Neural cell (in vitro differentiated cells): Measurements from ENCODE around the gene INPP4B. TPM values are rescaled to one million over a fixed set of nuclear protein-coding genes. Genes with fewer than 3 reads are reported as not detected.

Experiments used
- H2AFZ ChIP-seq: fragments of 200-600, 300-800 bp; sonication (generic), shearing (Covaris generic); 2 replicates; pipeline ENCODE4 v1.6.0; 2014; ENCODE audit warnings: low read depth, mild to moderate bottlenecking, antibody characterized with exemption, low read length, moderate library complexity
- H3F3A ChIP-seq: fragments of 200-600 bp; shearing (Covaris generic); 2 replicates; pipeline ENCODE4 v1.6.1; 2016; ENCODE audit warnings: mild to moderate bottlenecking, moderate library complexity, mixed read lengths, antibody characterized with exemption, low read length; ENCODE audit not compliant: insufficient read depth, poor library complexity, severe bottlenecking
- H3K27ac ChIP-seq: fragments of 200-600, 300-800 bp; sonication (generic), shearing (Covaris generic); 2 replicates; pipeline ENCODE4 v1.5.1; 2014; ENCODE audit warnings: mild to moderate bottlenecking, low read length, moderate library complexity
- H3K27me3 ChIP-seq: fragments of 300-800, 200-600 bp; sonication (generic), shearing (Covaris generic); 2 replicates; pipeline ENCODE4 v1.6.0; 2014; ENCODE audit warnings: mild to moderate bottlenecking, low read depth, low read length, moderate library complexity; ENCODE audit not compliant: insufficient read depth
- H3K36me3 ChIP-seq: fragments of 300-800, 200-600 bp; sonication (generic), shearing (Covaris generic); 2 replicates; pipeline ENCODE4 v1.5.1; 2014; ENCODE audit warnings: mild to moderate bottlenecking, antibody characterized with exemption, low read length, moderate library complexity; ENCODE audit not compliant: insufficient read depth
- H3K4me2 ChIP-seq: fragments of 300-800, 200-600 bp; sonication (generic), shearing (Covaris generic); 2 replicates; pipeline ENCODE4 v1.6.0; 2014; ENCODE audit warnings: mild to moderate bottlenecking, low read length
- H3K4me3 ChIP-seq: fragments of 300-800, 200-600 bp; sonication (generic), shearing (Covaris generic); 2 replicates; pipeline ENCODE4 v1.5.1; 2014; ENCODE audit warnings: mild to moderate bottlenecking, low read length, moderate library complexity
- H3K79me2 ChIP-seq: fragments of 200-600 bp; shearing (Covaris generic); replicated peaks from 2 replicates; pipeline ENCODE4 v1.6.0; 2014; ENCODE audit warnings: mild to moderate bottlenecking, low read length, moderate library complexity; ENCODE audit not compliant: insufficient read depth
- H3K9ac ChIP-seq: fragments of 300-800, 200-600 bp; sonication (generic), shearing (Covaris generic); 2 replicates; pipeline ENCODE4 v1.6.1; 2016; ENCODE audit warnings: mild to moderate bottlenecking, low read length, mixed read lengths
- H3K9me2 ChIP-seq: fragments of 200-600 bp; shearing (Covaris generic); 2 replicates; pipeline ENCODE4 v1.6.1; 2016; ENCODE audit warnings: mild to moderate bottlenecking, low read length, mixed read lengths; ENCODE audit not compliant: insufficient read depth
- H3K9me3 ChIP-seq: fragments of 200-600, 300-800 bp; sonication (generic), shearing (Covaris generic); 2 replicates; pipeline ENCODE4 v1.6.1; 2016; ENCODE audit warnings: mild to moderate bottlenecking, mixed run types, low read length, moderate library complexity, mixed read lengths
- H4K20me1 ChIP-seq: fragments of 200-600 bp; shearing (Covaris generic); 2 replicates; pipeline ENCODE4 v1.6.1; 2016; ENCODE audit warnings: mild to moderate bottlenecking, mixed run types; ENCODE audit not compliant: insufficient read depth
- CTCF ChIP-seq: fragments of 450-650 bp; IDR thresholded peaks from 2 replicates; pipeline ENCODE4 v1.5.1; 2014; ENCODE audit warnings: antibody characterized with exemption, mild to moderate bottlenecking, moderate library complexity; ENCODE audit not compliant: poor library complexity, severe bottlenecking
- EP300 ChIP-seq: fragments of 450-650 bp; conservative IDR thresholded peaks from 2 replicates; pipeline ENCODE4 v1.6.1; 2014; ENCODE audit warnings: antibody characterized with exemption, mild to moderate bottlenecking, moderate library complexity; ENCODE audit not compliant: poor library complexity, severe bottlenecking
- EZH2 ChIP-seq: fragments of 200-600, 300-800 bp; shearing (Covaris generic), sonication (generic); IDR thresholded peaks from 2 replicates; pipeline ENCODE4 v1.6.1; 2014; ENCODE audit warnings: antibody characterized with exemption, low read length, borderline replicate concordance, mild to moderate bottlenecking; ENCODE audit not compliant: insufficient read depth, poor library complexity, severe bottlenecking
- MXI1 ChIP-seq: fragments of 450-650 bp; conservative IDR thresholded peaks from 2 replicates; pipeline ENCODE4 v1.6.1; 2014; ENCODE audit warnings: antibody characterized with exemption, mild to moderate bottlenecking; ENCODE audit not compliant: poor library complexity, severe bottlenecking
- POLR2AphosphoS5 ChIP-seq: IDR thresholded peaks from 2 replicates; pipeline ENCODE4 v1.6.1; 2012
- RAD21 ChIP-seq: fragments of 450-650 bp; conservative IDR thresholded peaks from 2 replicates; pipeline ENCODE4 v1.6.1; 2014; ENCODE audit warnings: antibody characterized with exemption, mild to moderate bottlenecking, moderate library complexity
- REST ChIP-seq: IDR thresholded peaks from 2 replicates; pipeline ENCODE4 v1.6.1; 2012; ENCODE audit warnings: borderline replicate concordance
- SMC3 ChIP-seq: fragments of 450-650 bp; conservative IDR thresholded peaks from 2 replicates; pipeline ENCODE4 v1.6.1; 2014; ENCODE audit warnings: antibody characterized with exemption, mild to moderate bottlenecking, moderate library complexity; ENCODE audit not compliant: poor library complexity
- TAF1 ChIP-seq: IDR thresholded peaks from 2 replicates; pipeline ENCODE4 v1.6.1; 2012; ENCODE audit warnings: low read depth
- polyA plus RNA-seq: library from polyadenylated mRNA; depleted of rRNA; stranded (reverse); fragments of >200 nt; gene quantifications from 2 replicates; pipeline ENCODE4 v1.2.3, GENCODE V29; 2014

The INPP4B gene
- polyA plus RNA-seq, 1 donor from 2014 or later: 0.30 TPM

- Histone ChIP-seq H4K20me1 (no peaks in the 10 kb centered on the region), H3K4me2 (no peak overlapping the region), H3K4me3 (no peak overlapping the region), H2AFZ (no peak overlapping the region), H3F3A (no peaks in the 10 kb centered on the region), H3K9me2 (no peaks in the 10 kb centered on the region), H3K9ac (no peak overlapping the region), H3K27ac (no peak overlapping the region), H3K27me3 (no peaks in the 10 kb centered on the region), H3K79me2 (no peaks in the 10 kb centered on the region), H3K9me3 (no peaks in the 10 kb centered on the region), H3K36me3 (no peaks in the 10 kb centered on the region)
- TF ChIP-seq TAF1 (no peak), EP300 (no peak), CTCF (no peak), REST (no peak), SMC3 (no peak), EZH2 (no peak), MXI1 (no peak), POLR2AphosphoS5 (no peak), RAD21 (no peak)
These were observed 507.0 kb downstream of the INPP4B start for GRCh38 chr4:142339053-142339452.

GRCh38 chr4:142336251-142336934, 509.7 kb downstream of the INPP4B start:
- Histone ChIP-seq H3K27ac (no peak overlapping the region), H3K79me2 (no peaks in the 10 kb centered on the region), H3F3A (no peaks in the 10 kb centered on the region), H3K27me3 (no peaks in the 10 kb centered on the region), H3K4me2 (no peak overlapping the region), H3K9me2 (no peaks in the 10 kb centered on the region), H3K4me3 (no peak overlapping the region), H2AFZ (no peak overlapping the region), H3K36me3 (no peaks in the 10 kb centered on the region), H3K9ac (no peak overlapping the region), H3K9me3 (no peaks in the 10 kb centered on the region), H4K20me1 (no peaks in the 10 kb centered on the region)
- no peak for TF ChIP-seq TAF1
- TF ChIP-seq EZH2: no peak
